Parietal lobe (tissue), 1 donor: ENCODE measurements around the gene CDRT4. TPM values are rescaled to one million over a fixed set of nuclear protein-coding genes. Genes with fewer than 3 reads are reported as not detected.

Experiments
- total RNA-seq: library from RNA; depleted of rRNA; stranded (reverse); fragments of >200 nt; gene quantifications from one replicate; pipeline ENCODE4 v1.2.3, GENCODE V29; 2014

Gene CDRT4
- total RNA-seq: 45.1 TPM

DNA sequence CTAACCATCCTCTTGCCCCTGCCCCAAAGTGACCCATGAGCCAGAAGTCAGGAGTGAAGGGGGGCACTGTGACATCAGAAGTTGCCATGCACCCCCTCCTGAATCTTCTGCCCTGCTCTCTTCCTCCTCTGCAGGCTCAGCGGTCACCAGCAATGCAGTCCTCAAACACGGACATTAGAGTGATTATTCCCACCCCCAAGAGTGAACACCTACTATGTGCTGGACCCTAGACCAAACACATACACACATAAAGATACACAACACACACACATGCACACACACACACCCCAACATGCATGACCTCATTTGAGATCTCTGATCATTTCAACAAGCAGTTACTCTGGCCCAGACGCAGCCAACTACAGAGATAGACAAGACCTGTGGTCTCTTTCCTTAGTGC, at the start of gene CDRT4:
Gene CDRT4 (minus strand): TSS at position 30 of the 400 bp plus-strand sequence. CDS start 27,383 bp downstream, outside the sequence.

Other genes starting within 250 kb of the CDRT4 start
- 8.5 TPM for gene PMP22, start 202.3 kb downstream of the CDRT4 start, total RNA-seq
- 1.3 TPM for gene TEKT3, start 126.0 kb downstream of the CDRT4 start, total RNA-seq
- gene TVP23C, start 95.9 kb upstream of the CDRT4 start, total RNA-seq: 169 TPM
- gene FBXW10B, start 152.1 kb upstream of the CDRT4 start, total RNA-seq: 3.1 TPM
- 44.1 TPM for gene TRIM16, start 216.7 kb upstream of the CDRT4 start, total RNA-seq
- gene ZNF286A, start 232.1 kb upstream of the CDRT4 start, total RNA-seq: 189 TPM